HG02885 (cell line): Measurements from ENCODE around the gene PCDHGC5.

Experiments used
- ATAC-seq: cut with Tn5 transposase; IDR thresholded peaks from one replicate; pipeline ENCODE4 v1.9.1; 2021; ENCODE audit warnings: mild to moderate bottlenecking; ENCODE audit not compliant: unreplicated experiment, poor library complexity

The PCDHGC5 gene

GRCh38 chr5:141488591-141489561 is at the start of gene PCDHGC5:
PCDHGC5 (plus strand) TSS chr5:141489081; CDS start chr5:141489241, 160 bp downstream.
- ATAC-seq: no peak

GRCh38 chr5:141439411-141440141 is 49.3 kb upstream of the PCDHGC5 start:
- ATAC-seq: no peak

- ATAC-seq: no peak
Measured at GRCh38 chr5:141440341-141440740, 48.5 kb upstream of the PCDHGC5 start.

DNA sequence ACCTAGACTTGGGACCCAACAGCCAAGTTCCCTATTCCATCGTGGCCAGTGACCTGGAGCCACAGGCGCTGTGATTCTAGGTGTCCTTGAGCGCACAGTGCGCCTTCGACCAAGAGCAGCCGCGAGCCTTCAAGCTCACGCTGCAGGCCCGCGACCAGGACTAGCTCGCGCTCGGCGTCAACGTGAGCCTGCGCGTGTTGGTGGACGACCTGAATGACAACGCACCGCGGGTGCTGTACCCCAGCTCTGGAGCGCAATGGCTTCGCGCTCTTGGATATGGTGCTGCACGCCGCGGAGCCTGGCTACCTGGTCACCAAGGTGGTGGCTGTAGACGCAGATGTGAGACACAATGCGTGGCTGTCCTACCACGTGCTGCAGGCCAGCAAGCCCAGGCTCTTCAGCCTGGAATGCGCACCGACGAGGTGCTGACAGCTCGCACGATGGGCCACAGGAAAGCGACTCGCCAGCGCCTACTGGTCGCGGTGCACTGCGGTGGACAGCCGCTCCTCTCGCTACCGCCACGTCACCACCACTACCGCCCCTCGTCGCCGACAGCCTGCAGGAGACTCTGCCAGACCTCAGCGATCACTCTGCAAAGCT is 47.2 kb upstream of the PCDHGC5 start:
- no peak for ATAC-seq

GRCh38 chr5:141465351-141465750 is 23.5 kb upstream of the PCDHGC5 start:
- no peak for ATAC-seq

- peak; percentile 99 for ATAC-seq
Measured at GRCh38 chr5:141475625-141476131, 13.2 kb upstream of the PCDHGC5 start, which contains the start of gene PCDHGC3. PCDHGC3 (plus strand) TSS chr5:141475966; CDS start chr5:141476117, 151 bp downstream.

- ATAC-seq: peak; percentile 33
Measured at GRCh38 chr5:141476132-141476911, 12.6 kb upstream of the PCDHGC5 start.

GRCh38 chr5:141477044-141477575 is 11.8 kb upstream of the PCDHGC5 start:
- ATAC-seq: no peak

DNA sequence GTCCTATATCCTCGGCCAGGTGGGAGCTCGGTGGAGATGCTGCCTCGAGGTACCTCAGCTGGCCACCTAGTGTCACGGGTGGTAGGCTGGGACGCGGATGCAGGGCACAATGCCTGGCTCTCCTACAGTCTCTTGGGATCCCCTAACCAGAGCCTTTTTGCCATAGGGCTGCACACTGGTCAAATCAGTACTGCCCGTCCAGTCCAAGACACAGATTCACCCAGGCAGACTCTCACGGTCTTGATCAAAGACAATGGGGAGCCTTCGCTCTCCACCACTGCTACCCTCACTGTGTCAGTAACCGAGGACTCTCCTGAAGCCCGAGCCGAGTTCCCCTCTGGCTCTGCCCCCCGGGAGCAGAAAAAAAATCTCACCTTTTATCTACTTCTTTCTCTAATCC is 11.1 kb upstream of the PCDHGC5 start:
- ATAC-seq: no peak

DNA sequence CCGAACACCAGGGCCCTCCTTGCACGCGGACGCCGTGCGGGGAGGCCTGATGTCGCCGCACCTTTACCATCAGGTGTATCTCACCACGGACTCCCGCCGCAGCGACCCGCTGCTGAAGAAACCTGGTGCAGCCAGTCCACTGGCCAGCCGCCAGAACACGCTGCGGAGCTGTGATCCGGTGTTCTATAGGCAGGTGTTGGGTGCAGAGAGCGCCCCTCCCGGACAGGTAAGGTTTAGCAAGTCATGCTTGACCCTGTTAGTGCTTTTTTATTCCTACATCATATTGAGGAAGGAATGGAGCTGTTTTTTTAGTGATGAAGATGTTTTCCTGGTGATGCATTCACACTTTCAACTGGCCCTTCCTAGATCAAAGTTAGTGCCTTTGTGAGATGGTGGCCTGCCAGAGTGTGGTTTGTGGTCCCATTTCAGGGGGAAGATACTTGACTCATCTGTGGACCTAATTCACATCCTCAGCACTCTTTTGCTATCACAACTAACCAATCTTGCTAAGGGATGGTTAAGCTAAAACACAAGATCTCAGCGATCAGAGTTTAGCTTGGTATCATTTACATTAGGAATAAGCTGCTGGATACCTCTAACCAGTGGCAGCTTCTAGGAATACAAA is 10.4 kb upstream of the PCDHGC5 start:
- ATAC-seq: no peak

DNA sequence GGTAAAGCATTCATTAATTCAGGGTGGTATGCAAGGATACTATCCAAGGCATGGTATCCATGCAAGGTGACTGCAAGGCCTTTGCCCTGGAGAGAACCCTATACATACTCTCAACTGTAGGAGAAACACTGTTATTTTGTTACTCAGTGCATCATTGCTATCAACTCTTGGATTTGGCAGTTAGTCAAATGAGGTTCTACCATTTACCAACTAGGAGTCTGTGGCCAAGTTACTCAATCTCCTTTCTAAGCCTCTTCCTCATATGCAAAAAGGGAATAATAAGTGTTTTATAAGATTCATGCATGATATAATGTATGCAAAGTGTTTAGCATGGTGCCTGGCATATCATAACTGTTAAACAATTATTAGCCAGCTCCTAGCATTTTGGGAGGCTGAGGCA is 9.1 kb upstream of the PCDHGC5 start:
- no peak for ATAC-seq

DNA sequence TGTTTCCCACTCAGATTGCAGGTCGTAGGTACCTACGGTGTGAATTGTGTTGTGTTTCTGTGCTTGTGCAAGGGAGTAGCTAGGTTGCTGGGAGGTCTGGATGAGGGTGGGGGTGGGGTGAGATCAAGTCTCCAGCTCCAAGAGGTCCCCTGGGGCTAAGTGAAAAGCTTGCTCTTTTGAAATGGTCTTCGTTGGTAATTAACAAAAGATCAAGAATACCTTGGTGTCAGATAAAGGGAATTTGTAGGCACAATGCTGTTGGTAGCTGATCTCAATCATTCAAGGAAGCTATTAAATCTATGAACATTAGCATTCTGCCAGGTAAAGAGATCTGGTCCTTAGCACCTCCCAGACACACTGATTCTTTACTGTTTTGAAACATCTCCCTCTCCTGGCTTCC is 5.0 kb upstream of the PCDHGC5 start:
- ATAC-seq: no peak

- ATAC-seq: no peak
Measured at GRCh38 chr5:141484310-141484640, 4.6 kb upstream of the PCDHGC5 start.

DNA sequence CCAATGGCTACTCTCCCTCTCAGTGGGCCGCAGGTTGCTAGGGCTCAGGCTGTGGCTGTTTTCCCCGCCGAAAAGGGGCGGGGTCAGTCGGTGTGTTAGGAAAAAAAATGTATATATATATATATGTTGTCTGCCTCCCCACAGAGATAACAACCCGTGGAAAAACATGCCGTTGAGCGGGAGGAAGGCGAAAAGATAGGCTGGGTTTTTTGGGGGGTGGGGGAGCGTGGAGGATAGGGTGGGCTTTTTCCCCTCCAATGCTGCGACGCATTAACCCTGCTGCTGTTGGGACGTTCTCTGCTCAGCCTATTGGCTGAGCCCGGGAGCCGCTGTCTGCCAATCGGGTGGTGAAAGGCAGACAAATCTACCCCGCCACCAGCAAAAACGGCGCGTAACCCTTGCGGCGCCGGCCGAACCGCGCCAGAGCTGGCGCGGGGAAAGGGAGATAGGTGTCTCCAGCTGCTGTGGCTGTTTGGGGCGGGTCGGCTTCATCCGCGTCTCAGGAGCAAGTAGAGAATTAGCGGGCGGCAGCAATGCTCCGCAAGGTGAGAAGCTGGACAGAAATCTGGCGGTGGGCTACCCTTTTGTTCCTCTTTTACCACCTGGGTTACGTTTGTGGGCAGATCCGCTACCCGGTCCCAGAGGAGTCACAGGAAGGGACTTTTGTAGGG is 4.1 kb upstream of the PCDHGC5 start, which contains the start of gene PCDHGC4:
PCDHGC4 (plus strand) TSS at position 390 of the 671 bp plus-strand sequence; CDS start at position 534, 144 bp downstream.
- ATAC-seq: peak; percentile 65

DNA sequence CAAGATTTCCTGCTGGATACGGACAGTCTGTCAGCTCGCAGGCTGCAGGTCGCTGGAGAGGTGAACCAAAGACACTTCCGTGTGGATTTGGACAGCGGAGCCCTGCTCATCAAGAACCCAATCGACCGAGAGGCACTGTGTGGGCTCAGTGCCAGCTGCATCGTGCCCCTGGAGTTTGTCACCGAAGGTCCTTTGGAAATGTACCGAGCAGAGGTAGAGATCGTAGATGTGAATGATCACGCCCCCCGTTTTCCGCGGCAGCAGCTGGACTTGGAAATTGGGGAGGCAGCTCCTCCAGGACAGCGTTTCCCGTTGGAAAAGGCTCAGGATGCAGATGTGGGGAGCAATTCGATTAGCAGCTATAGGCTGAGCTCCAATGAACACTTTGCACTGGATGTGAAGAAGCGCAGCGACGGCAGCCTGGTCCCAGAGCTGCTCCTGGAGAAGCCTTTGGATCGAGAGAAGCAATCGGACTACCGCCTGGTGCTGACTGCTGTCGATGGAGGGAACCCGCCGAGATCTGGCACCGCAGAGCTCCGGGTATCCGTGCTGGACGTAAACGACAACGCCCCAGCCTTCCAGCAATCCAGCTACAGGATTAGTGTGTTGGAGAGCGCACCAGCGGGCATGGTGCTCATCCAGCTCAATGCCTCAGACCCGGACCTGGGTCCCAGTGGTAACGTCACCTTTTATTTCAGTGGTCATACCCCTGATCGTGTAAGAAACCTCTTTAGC is 3.4 kb upstream of the PCDHGC5 start:
- ATAC-seq: no peak

DNA sequence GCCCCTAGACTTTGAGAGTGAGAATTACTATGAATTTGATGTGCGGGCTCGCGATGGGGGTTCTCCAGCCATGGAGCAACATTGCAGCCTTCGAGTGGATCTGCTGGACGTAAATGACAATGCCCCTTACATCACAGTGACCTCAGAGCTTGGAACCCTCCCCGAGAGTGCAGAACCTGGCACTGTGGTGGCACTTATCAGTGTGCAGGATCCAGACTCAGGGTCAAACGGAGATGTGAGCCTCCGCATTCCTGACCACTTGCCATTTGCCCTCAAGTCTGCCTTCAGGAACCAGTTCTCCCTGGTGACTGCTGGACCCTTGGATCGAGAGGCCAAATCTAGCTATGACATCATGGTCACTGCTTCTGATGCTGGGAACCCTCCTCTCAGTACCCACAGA is 2.8 kb upstream of the PCDHGC5 start:
- ATAC-seq: no peak

GRCh38 chr5:141487131-141487530 is 1.8 kb upstream of the PCDHGC5 start:
- no peak for ATAC-seq

DNA sequence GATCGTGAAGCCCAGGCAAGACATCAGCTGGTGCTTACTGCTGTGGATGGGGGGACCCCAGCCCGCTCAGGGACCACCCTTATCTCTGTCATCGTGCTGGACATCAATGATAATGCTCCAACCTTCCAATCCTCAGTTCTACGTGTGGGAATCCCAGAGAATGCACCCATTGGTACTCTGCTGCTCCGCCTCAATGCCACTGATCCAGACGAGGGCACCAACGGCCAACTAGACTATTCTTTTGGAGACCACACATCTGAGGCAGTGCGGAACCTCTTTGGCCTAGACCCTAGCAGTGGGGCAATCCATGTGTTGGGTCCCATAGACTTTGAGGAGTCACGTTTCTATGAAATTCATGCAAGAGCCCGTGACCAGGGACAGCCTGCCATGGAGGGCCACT is 960 bp downstream of the PCDHGC5 start:
- ATAC-seq: no peak
